Esophagus muscularis mucosa (tissue), 3 donors: ENCODE data around the gene CNST.

Experiments
- POLR2A ChIP-seq: fragments of 450-650 bp; IDR thresholded peaks from one replicate; pipeline ENCODE4 v1.6.1; 2017; ENCODE audit warnings: antibody characterized with exemption, moderate library complexity, mild to moderate bottlenecking, low read depth
- POLR2AphosphoS5 ChIP-seq, 2 donors: sonication (generic); formaldehyde crosslinking; IDR thresholded peaks; one replicate each; pipeline ENCODE4 v1.6.1; 2017; ENCODE audit warnings: antibody characterized with exemption in 2 of 2
- TF ChIP-seq, protein P1 (sequence below), 3 experiments: fragments of 200-600 bp in 2 of 3; fragments of 450-650 bp in 1 of 3; sonication (generic) in 2 of 3; IDR thresholded peaks; one replicate each; pipeline ENCODE4 v1.5.1; 2017 to 2019; ENCODE audit warnings: antibody characterized with exemption in 3 of 3, mild to moderate bottlenecking in 2 of 3, moderate library complexity in 1 of 3

DNA sequence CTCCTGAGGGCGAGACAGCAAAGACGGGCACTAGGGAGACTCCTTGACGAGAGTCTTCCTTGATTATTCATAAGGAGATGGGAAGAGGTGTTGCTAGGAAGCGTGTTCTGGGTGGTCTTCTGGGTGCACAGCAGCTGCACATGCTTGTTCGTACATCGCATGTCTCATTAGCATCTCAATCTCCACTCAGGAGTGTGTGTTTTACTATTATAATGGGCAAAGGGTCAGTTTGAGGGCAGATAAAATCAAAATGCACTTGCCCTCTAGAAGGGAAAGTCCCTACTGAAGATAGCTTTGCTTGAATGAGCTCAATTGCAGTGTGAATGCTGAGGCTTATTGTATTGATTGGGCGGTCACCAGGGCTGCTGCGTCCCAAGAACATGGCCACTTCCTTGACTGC, 107.8 kb downstream of the CNST start:
- TF ChIP-seq, protein P1, sequence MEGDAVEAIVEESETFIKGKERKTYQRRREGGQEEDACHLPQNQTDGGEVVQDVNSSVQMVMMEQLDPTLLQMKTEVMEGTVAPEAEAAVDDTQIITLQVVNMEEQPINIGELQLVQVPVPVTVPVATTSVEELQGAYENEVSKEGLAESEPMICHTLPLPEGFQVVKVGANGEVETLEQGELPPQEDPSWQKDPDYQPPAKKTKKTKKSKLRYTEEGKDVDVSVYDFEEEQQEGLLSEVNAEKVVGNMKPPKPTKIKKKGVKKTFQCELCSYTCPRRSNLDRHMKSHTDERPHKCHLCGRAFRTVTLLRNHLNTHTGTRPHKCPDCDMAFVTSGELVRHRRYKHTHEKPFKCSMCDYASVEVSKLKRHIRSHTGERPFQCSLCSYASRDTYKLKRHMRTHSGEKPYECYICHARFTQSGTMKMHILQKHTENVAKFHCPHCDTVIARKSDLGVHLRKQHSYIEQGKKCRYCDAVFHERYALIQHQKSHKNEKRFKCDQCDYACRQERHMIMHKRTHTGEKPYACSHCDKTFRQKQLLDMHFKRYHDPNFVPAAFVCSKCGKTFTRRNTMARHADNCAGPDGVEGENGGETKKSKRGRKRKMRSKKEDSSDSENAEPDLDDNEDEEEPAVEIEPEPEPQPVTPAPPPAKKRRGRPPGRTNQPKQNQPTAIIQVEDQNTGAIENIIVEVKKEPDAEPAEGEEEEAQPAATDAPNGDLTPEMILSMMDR (IDR thresholded peaks at IDR 0.05) = no peak
- no peak for TF ChIP-seq POLR2AphosphoS5 (IDR thresholded peaks at IDR 0.05)
- TF ChIP-seq POLR2A = no peak
